HepG2 (cell line): ENCODE data around the gene LZTR1.

Experiments used
- KDM5A ChIP-seq: fragments of 200-600 bp; sonication (generic); IDR thresholded peaks from 2 replicates; pipeline ENCODE4 v1.7.0; 2018; ENCODE audit warnings: antibody characterized with exemption, mild to moderate bottlenecking, low read length, borderline replicate concordance
- PBX3 ChIP-seq: sonication (generic); formaldehyde crosslinking; IDR thresholded peaks from 2 replicates; pipeline ENCODE4 v1.8.1; 2023; ENCODE audit warnings: missing genetic modification reagents, inconsistent platforms, borderline replicate concordance
- TRIM24 ChIP-seq: sonication (generic); formaldehyde crosslinking; IDR thresholded peaks from 2 replicates; pipeline ENCODE4 v1.8.0; 2022; ENCODE audit warnings: mild to moderate bottlenecking, missing genetic modification reagents
- ZBTB33 ChIP-seq: sonication (generic); formaldehyde crosslinking; IDR thresholded peaks from 2 replicates; pipeline ENCODE4 v1.4.0; 2020; ENCODE audit warnings: missing genetic modification reagents
- ZFX ChIP-seq: sonication (generic); formaldehyde crosslinking; IDR thresholded peaks from 2 replicates; pipeline ENCODE4 v1.4.0; 2020; ENCODE audit warnings: mild to moderate bottlenecking, low read depth, missing genetic modification reagents, moderate library complexity
- ZNF101 ChIP-seq: sonication (generic); formaldehyde crosslinking; IDR thresholded peaks from 2 replicates; pipeline ENCODE4 v1.4.0; 2020; ENCODE audit warnings: mild to moderate bottlenecking, low read depth, missing genetic modification reagents, borderline replicate concordance
- TF ChIP-seq, protein P1 (sequence below): sonication (generic); formaldehyde crosslinking; IDR thresholded peaks from 2 replicates; pipeline ENCODE4 v1.5.0; 2020; ENCODE audit warnings: mild to moderate bottlenecking, missing genetic modification reagents, moderate library complexity

GRCh38 chr22:20996598-20997535 lies 14.8 kb downstream of the LZTR1 start:
- TF ChIP-seq ZBTB33 (CRISPR knock-in tag) = no peak
- no peak for TF ChIP-seq PBX3 (CRISPR knock-in tag)
- TF ChIP-seq KDM5A = no peak
- no peak for TF ChIP-seq ZNF101
- TF ChIP-seq ZFX = no peak
- no peak for TF ChIP-seq TRIM24 (CRISPR knock-in tag)
- TF ChIP-seq, protein P1, sequence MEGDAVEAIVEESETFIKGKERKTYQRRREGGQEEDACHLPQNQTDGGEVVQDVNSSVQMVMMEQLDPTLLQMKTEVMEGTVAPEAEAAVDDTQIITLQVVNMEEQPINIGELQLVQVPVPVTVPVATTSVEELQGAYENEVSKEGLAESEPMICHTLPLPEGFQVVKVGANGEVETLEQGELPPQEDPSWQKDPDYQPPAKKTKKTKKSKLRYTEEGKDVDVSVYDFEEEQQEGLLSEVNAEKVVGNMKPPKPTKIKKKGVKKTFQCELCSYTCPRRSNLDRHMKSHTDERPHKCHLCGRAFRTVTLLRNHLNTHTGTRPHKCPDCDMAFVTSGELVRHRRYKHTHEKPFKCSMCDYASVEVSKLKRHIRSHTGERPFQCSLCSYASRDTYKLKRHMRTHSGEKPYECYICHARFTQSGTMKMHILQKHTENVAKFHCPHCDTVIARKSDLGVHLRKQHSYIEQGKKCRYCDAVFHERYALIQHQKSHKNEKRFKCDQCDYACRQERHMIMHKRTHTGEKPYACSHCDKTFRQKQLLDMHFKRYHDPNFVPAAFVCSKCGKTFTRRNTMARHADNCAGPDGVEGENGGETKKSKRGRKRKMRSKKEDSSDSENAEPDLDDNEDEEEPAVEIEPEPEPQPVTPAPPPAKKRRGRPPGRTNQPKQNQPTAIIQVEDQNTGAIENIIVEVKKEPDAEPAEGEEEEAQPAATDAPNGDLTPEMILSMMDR = no peak
